GM18951 (cell line): Measurements from ENCODE around the gene POLN.

ENCODE experiments used
- POLR2A ChIP-seq: IDR thresholded peaks from 4 replicates; pipeline ENCODE4 v1.6.1; 2011; ENCODE audit warnings: mild to moderate bottlenecking; ENCODE audit not compliant: insufficient read length, insufficient read depth; ENCODE audit errors: extremely low read depth
- in situ Hi-C: fragments of 300-500 bp; cut with MboI; formaldehyde crosslinking; loops from one replicate; pipeline ENCODE4 v1.12.0; 2022; ENCODE audit warnings: low sequenced_read_pairs, mixed read lengths, inconsistent platforms; ENCODE audit not compliant: unreplicated experiment

The POLN gene

GRCh38 chr4:2092669-2093053, 149.3 kb downstream of the POLN start:
- TF ChIP-seq POLR2A: no peak
- in situ Hi-C loops: no loop called here

GRCh38 chr4:2091990-2092668, 149.8 kb downstream of the POLN start:
- in situ Hi-C loops: no loop called here
- no peak for TF ChIP-seq POLR2A

- in situ Hi-C loops: no loop called here
- no peak for TF ChIP-seq POLR2A
Observed at GRCh38 chr4:2090642-2091041, 151.3 kb downstream of the POLN start.

- no peak for TF ChIP-seq POLR2A
- in situ Hi-C loops: no loop called here
Observed at GRCh38 chr4:2089222-2089621, 152.7 kb downstream of the POLN start.

- no peak for TF ChIP-seq POLR2A
- in situ Hi-C loops: no loop called here
Observed at GRCh38 chr4:2087170-2087569, 154.8 kb downstream of the POLN start.

- TF ChIP-seq POLR2A: no peak
Observed at GRCh38 chr4:2085496-2085901, 156.4 kb downstream of the POLN start.

GRCh38 chr4:2084316-2084715, 157.6 kb downstream of the POLN start:
- in situ Hi-C loops: no loop called here
- TF ChIP-seq POLR2A: no peak

More at GRCh38 chr4:2085496-2085901, 156.4 kb downstream of the POLN start:
- in situ Hi-C loops: no loop called here

GRCh38 chr4:2083826-2084160, 158.1 kb downstream of the POLN start:
- no peak for TF ChIP-seq POLR2A
- in situ Hi-C loops: no loop called here

GRCh38 chr4:2083116-2083825, 158.7 kb downstream of the POLN start:
- in situ Hi-C loops: no loop called here
- TF ChIP-seq POLR2A: no peak

GRCh38 chr4:2082627-2083026, 159.3 kb downstream of the POLN start:
- TF ChIP-seq POLR2A: no peak
- in situ Hi-C loops: no loop called here

GRCh38 chr4:2082118-2082517, 159.8 kb downstream of the POLN start:
- in situ Hi-C loops: no loop called here

GRCh38 chr4:2081540-2081939, 160.4 kb downstream of the POLN start:
- in situ Hi-C loops: no loop called here
- no peak for TF ChIP-seq POLR2A

More at GRCh38 chr4:2082118-2082517, 159.8 kb downstream of the POLN start:
- TF ChIP-seq POLR2A: no peak

- in situ Hi-C loops: no loop called here
- TF ChIP-seq POLR2A: no peak
Observed at GRCh38 chr4:2080429-2081300, 161.3 kb downstream of the POLN start.
